H9 (cell line): Measurements from ENCODE around the gene UTF1. TPM values are rescaled to one million over a fixed set of nuclear protein-coding genes. Genes with fewer than 3 reads are reported as not detected.

Source experiments
- DNase-seq: peaks from one replicate; pipeline ENCODE4 v3.0.0-alpha.2; 2017
- H2AFZ ChIP-seq: one replicate; pipeline ENCODE4 v1.6.1; 2013; ENCODE audit warnings: mild to moderate bottlenecking, low read length, control low read depth, moderate library complexity
- H2AK5ac ChIP-seq: 2 replicates; pipeline ENCODE4 v1.6.1; 2013; ENCODE audit warnings: low read length, control low read depth, mixed read lengths; ENCODE audit not compliant: insufficient read length
- H2BK120ac ChIP-seq: one replicate; pipeline ENCODE4 v1.6.1; 2013; ENCODE audit warnings: low read depth, mild to moderate bottlenecking, low read length, control low read depth, inconsistent platforms; ENCODE audit not compliant: poor library complexity, severe bottlenecking
- H2BK12ac ChIP-seq: 2 replicates; pipeline ENCODE4 v1.6.1; 2013; ENCODE audit warnings: low read length, control low read depth, mixed read lengths, low read depth; ENCODE audit not compliant: insufficient read length
- H2BK15ac ChIP-seq: 2 replicates; pipeline ENCODE4 v1.6.1; 2013; ENCODE audit warnings: low read depth, low read length, control low read depth
- H2BK20ac ChIP-seq: one replicate; pipeline ENCODE4 v1.6.1; 2013; ENCODE audit warnings: low read depth, mild to moderate bottlenecking, low read length, control low read depth, inconsistent platforms; ENCODE audit not compliant: poor library complexity, severe bottlenecking
- H2BK5ac ChIP-seq: 2 replicates; pipeline ENCODE4 v1.6.1; 2013; ENCODE audit warnings: low read length, control low read depth, mixed read lengths; ENCODE audit not compliant: insufficient read length
- H3K14ac ChIP-seq: 2 replicates; pipeline ENCODE4 v1.6.1; 2013; ENCODE audit warnings: low read length, control low read depth; ENCODE audit not compliant: insufficient read depth
- H3K18ac ChIP-seq: 2 replicates; pipeline ENCODE4 v1.6.1; 2013; ENCODE audit warnings: low read depth, mild to moderate bottlenecking, mixed read lengths, low read length, control low read depth; ENCODE audit not compliant: insufficient read length
- H3K23ac ChIP-seq: 2 replicates; pipeline ENCODE4 v1.6.1; 2013; ENCODE audit warnings: low read length, control low read depth, mixed read lengths, low read depth; ENCODE audit not compliant: insufficient read length
- H3K23me2 ChIP-seq: 2 replicates; pipeline ENCODE4 v1.6.1; 2013; ENCODE audit warnings: low read depth, mild to moderate bottlenecking, mixed read lengths, low read length, control low read depth; ENCODE audit not compliant: insufficient read length, poor library complexity, severe bottlenecking
- H3K27ac ChIP-seq: 2 replicates; pipeline ENCODE4 v1.5.1; 2013; ENCODE audit warnings: low read length, control low read depth, mixed read lengths, low read depth; ENCODE audit not compliant: insufficient read length
- H3K27me3 ChIP-seq: 2 replicates; pipeline ENCODE4 v1.6.1; 2013; ENCODE audit warnings: low read length, control low read depth, inconsistent platforms; ENCODE audit not compliant: insufficient read depth
- H3K4ac ChIP-seq: 2 replicates; pipeline ENCODE4 v1.6.1; 2013; ENCODE audit warnings: low read depth, mild to moderate bottlenecking, control low read depth, inconsistent platforms, low read length, moderate library complexity
- H3K4me1 ChIP-seq: 2 replicates; pipeline ENCODE4 v1.6.1; 2013; ENCODE audit warnings: low read length, control low read depth, inconsistent platforms; ENCODE audit not compliant: insufficient read depth
- H3K4me2 ChIP-seq: 2 replicates; pipeline ENCODE4 v1.6.1; 2013; ENCODE audit warnings: low read length, control low read depth, mixed read lengths; ENCODE audit not compliant: insufficient read length, insufficient read depth
- H3K56ac ChIP-seq: 2 replicates; pipeline ENCODE4 v1.6.1; 2013; ENCODE audit warnings: low read depth, mild to moderate bottlenecking, mixed read lengths, low read length, control low read depth; ENCODE audit not compliant: insufficient read length
- H3K79me1 ChIP-seq: 2 replicates; pipeline ENCODE4 v1.6.1; 2013; ENCODE audit warnings: low read depth, mild to moderate bottlenecking, moderate library complexity, low read length, control low read depth, inconsistent platforms; ENCODE audit not compliant: insufficient read depth, poor library complexity, severe bottlenecking
- H3K79me2 ChIP-seq: 2 replicates; pipeline ENCODE4 v1.6.1; 2013; ENCODE audit warnings: low read length, control low read depth, inconsistent platforms; ENCODE audit not compliant: insufficient read depth
- H3K9ac ChIP-seq: 2 replicates; pipeline ENCODE4 v1.6.1; 2013; ENCODE audit warnings: low read length, control low read depth, mixed read lengths; ENCODE audit not compliant: insufficient read length; ENCODE audit errors: extremely low read depth
- H3K9me3 ChIP-seq: one replicate; pipeline ENCODE4 v1.6.1; 2013; ENCODE audit warnings: low read depth, low read length, inconsistent platforms; ENCODE audit not compliant: control insufficient read depth
- H3T11ph ChIP-seq: one replicate; pipeline ENCODE4 v1.6.1; 2013; ENCODE audit warnings: mild to moderate bottlenecking, low read length, control low read depth, inconsistent platforms
- H4K20me1 ChIP-seq: one replicate; pipeline ENCODE4 v1.6.1; 2013; ENCODE audit not compliant: control insufficient read depth, insufficient read length, insufficient read depth
- H4K5ac ChIP-seq: 2 replicates; pipeline ENCODE4 v1.6.1; 2013; ENCODE audit warnings: low read depth, mild to moderate bottlenecking, mixed read lengths, low read length, control low read depth; ENCODE audit not compliant: insufficient read length
- H4K8ac ChIP-seq: replicated peaks from 2 replicates; pipeline ENCODE4 v1.6.1; 2013; ENCODE audit warnings: low read length, control low read depth, mixed read lengths, low read depth; ENCODE audit not compliant: insufficient read length
- H4K91ac ChIP-seq: 2 replicates; pipeline ENCODE4 v1.6.1; 2013; ENCODE audit warnings: low read depth, mild to moderate bottlenecking, moderate library complexity, mixed read lengths, low read length, control low read depth; ENCODE audit not compliant: insufficient read length
- H3K27ac Mint-ChIP-seq, 3 experiments: 2 replicates in 2 of 3; 3 replicates in 1 of 3; pipeline ENCODE4 v1.8.0; 2020 to 2021; ENCODE audit warnings: mixed read lengths in 3 of 3, mild to moderate bottlenecking in 1 of 3, moderate library complexity in 1 of 3
- H3K27me3 Mint-ChIP-seq: 2 replicates; pipeline ENCODE4 v1.8.0; 2021; ENCODE audit warnings: low read depth, mild to moderate bottlenecking, moderate library complexity, mixed read lengths
- H3K36me3 Mint-ChIP-seq, 3 experiments: 2 replicates in 2 of 3; 3 replicates in 1 of 3; pipeline ENCODE4 v1.8.0; 2020 to 2021; ENCODE audit warnings: low read depth in 3 of 3, mixed read lengths in 3 of 3; ENCODE audit not compliant: insufficient read depth in 1 of 3
- H3K4me1 Mint-ChIP-seq, 2 experiments: 2 replicates each; pipeline ENCODE4 v1.8.0; 2020; ENCODE audit warnings: mixed read lengths in 2 of 2
- H3K4me3 Mint-ChIP-seq, 2 experiments: 2 replicates in 1 of 2; 3 replicates in 1 of 2; pipeline ENCODE4 v1.8.0; 2020 to 2021; ENCODE audit warnings: mild to moderate bottlenecking in 2 of 2, mixed read lengths in 2 of 2, moderate library complexity in 1 of 2
- H3K9me3 Mint-ChIP-seq, 2 experiments: 2 replicates in 1 of 2; 3 replicates in 1 of 2; pipeline ENCODE4 v1.8.0; 2020; ENCODE audit warnings: mild to moderate bottlenecking in 2 of 2, mixed read lengths in 2 of 2, moderate library complexity in 1 of 2
- WGBS: extraction: QIAGEN DNeasy Blood & Tissue Kit; methylation state at CpG from one replicate; pipeline ENCODE4 v1.1.7; 2013; ENCODE audit warnings: missing lambda C conversion rate, low lambda C conversion rate, mixed read lengths; ENCODE audit not compliant: insufficient read length; ENCODE audit errors: extremely low coverage; 5-methylcytosine and 5-hydroxymethylcytosine counted together
- total RNA-seq: library from RNA; stranded (reverse); gene quantifications from 2 replicates; pipeline ENCODE4 v1.2.1, GENCODE V29; 2021
- TF ChIP-seq, protein P1 (sequence below): fragments of 200-600 bp; sonication (generic); conservative IDR thresholded peaks from 3 replicates; pipeline ENCODE4 v1.8.0; 2021; ENCODE audit warnings: antibody characterized with exemption, mild to moderate bottlenecking

UTF1 gene
- total RNA-seq, 1 experiment from 2014 or later: 31.5 TPM

DNA sequence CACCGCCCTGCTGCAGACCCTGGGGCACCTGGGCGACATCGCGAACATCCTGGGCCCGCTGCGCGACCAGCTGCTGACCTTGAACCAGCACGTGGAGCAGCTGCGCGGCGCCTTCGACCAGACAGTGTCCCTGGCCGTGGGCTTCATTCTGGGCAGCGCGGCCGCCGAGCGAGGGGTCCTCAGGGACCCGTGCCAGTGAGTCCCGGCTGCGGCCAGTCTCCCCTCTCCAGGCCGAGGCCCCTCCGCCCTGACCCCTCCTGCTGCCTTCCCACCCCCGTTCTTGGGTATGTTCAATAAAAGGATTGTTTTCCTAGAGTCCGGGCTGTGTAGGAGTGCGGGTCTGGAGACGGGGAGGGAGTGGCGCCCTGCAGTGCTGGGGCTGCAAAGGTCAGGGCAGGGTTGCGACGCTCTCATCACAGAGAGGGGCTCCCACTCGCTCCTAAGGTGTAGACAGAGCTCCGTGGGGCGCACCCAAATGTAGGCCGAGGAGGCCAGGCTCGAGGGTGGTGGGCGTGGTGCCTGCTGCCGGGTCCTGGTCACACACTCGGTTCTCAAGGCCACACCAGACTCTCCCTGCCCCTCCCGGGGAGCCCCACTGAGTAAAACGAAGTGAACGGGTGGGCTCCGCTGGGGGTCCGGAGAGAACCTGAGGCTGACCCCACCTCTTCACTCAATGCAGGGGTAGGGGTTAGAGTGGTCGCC lies 1.4 kb downstream of the UTF1 start:
- Mint-ChIP-seq H3K36me3 (peaks cover 0 to 2% (median 0%) of the 10 kb centered on the region in 3 experiments; a peak in 4 of 7 replicates), H3K9me3 (peaks cover 0 to 8% of the 10 kb centered on the region in 2 experiments; a peak in 3 of 5 replicates), H3K27ac (no peak overlapping the region; a peak in 1 of 7 replicates), H3K4me1 (peaks cover 24 to 28% of the 10 kb centered on the region in 2 experiments), H3K27me3 (peaks cover 82% of the 10 kb centered on the region), H3K4me3 (peak overlapping the region; percentile 77 to 78)
- Histone ChIP-seq H3K79me2 (no peaks in the 10 kb centered on the region), H3K23ac (no peak overlapping the region), H2AK5ac (no peak overlapping the region), H2BK5ac (no peak overlapping the region), H4K5ac (no peak overlapping the region), H3K27ac (no peak overlapping the region), H2BK20ac (no peak overlapping the region), H4K91ac (no peak overlapping the region), H3K4ac (no peak overlapping the region), H3K4me1 (no peaks in the 10 kb centered on the region; the same call in 1 of the 2 replicates), H3K9me3 (no peaks in the 10 kb centered on the region), H2BK15ac (no peak overlapping the region), H2AFZ (no peak overlapping the region), H2BK12ac (no peak overlapping the region), H4K20me1 (no peaks in the 10 kb centered on the region), H3K14ac (no peak overlapping the region), H3K18ac (no peak overlapping the region), H3K23me2 (no peaks in the 10 kb centered on the region), H3T11ph (no peak overlapping the region), H4K8ac (no peak overlapping the region), H3K4me2 (peak overlapping the region; percentile 20), H3K79me1 (no peaks in the 10 kb centered on the region), H2BK120ac (no peak overlapping the region), H3K56ac (no peak overlapping the region), H3K27me3 (peaks cover 9% of the 10 kb centered on the region; the same call in 1 of the 2 replicates), H3K9ac (no peak overlapping the region)
- no peak for DNase-seq
- TF ChIP-seq, protein P1, sequence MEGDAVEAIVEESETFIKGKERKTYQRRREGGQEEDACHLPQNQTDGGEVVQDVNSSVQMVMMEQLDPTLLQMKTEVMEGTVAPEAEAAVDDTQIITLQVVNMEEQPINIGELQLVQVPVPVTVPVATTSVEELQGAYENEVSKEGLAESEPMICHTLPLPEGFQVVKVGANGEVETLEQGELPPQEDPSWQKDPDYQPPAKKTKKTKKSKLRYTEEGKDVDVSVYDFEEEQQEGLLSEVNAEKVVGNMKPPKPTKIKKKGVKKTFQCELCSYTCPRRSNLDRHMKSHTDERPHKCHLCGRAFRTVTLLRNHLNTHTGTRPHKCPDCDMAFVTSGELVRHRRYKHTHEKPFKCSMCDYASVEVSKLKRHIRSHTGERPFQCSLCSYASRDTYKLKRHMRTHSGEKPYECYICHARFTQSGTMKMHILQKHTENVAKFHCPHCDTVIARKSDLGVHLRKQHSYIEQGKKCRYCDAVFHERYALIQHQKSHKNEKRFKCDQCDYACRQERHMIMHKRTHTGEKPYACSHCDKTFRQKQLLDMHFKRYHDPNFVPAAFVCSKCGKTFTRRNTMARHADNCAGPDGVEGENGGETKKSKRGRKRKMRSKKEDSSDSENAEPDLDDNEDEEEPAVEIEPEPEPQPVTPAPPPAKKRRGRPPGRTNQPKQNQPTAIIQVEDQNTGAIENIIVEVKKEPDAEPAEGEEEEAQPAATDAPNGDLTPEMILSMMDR: no peak
- WGBS: no CpG with 5 or more reads among the region's 44 CpGs
